A549 treated with DMSO at 1 μM for 4 hours (cell line): Measurements from ENCODE around the gene DIS3L2. TPM values are rescaled to one million over a fixed set of nuclear protein-coding genes. Genes with fewer than 3 reads are reported as not detected.

Source experiments
- total RNA-seq: library from RNA; stranded (reverse); fragments of 200-300 nt; extraction: Qiagen RNA extraction; gene quantifications from 5 replicates; pipeline ENCODE4 v1.2.3, GENCODE V29; 2022; ENCODE audit warnings: low read depth

The DIS3L2 gene
- 11.6 to 16.3 TPM (median 13.9 TPM) in 5 replicates for total RNA-seq

GRCh38 chr2:231961349-231962166 lies at the start of gene DIS3L2:
DIS3L2 (plus strand) TSS chr2:231961713; CDS start chr2:232014928, 53,215 bp downstream.

GRCh38 chr2:231926180-231926741 lies 35.3 kb upstream of the DIS3L2 start, which contains the start of gene NPPC:
NPPC (minus strand) TSS chr2:231926396; CDS start chr2:231926249, 147 bp downstream.

GRCh38 chr2:232378735-232379151 lies 417.2 kb downstream of the DIS3L2 start, which contains the start of gene ALPP:
ALPP (plus strand) TSS chr2:232378751; CDS start chr2:232378803, 52 bp downstream.

Other genes starting within 250 kb of the DIS3L2 start
- 19.2 to 24.1 TPM (median 23.8 TPM) in 5 replicates for gene PDE6D, start 180.4 kb upstream of the DIS3L2 start, total RNA-seq
- gene COPS7B, start 175.3 kb upstream of the DIS3L2 start, total RNA-seq, result 33.8 to 43.8 TPM (median 41.8 TPM) in 5 replicates
- gene NPPC, start 35.3 kb upstream of the DIS3L2 start, total RNA-seq, result 0.35 to 0.50 TPM (median 0.37 TPM) in 3 of 5 replicates, not detected in the others